Activated CD4-positive, alpha-beta memory T cell treated with anti-CD3 and anti-CD28 coated beads for 36 hours (primary cell): ENCODE results near the gene RGS4. TPM values are rescaled to one million over a fixed set of nuclear protein-coding genes. Genes with fewer than 3 reads are reported as not detected.

Source experiments
- CTCF ChIA-PET: fragments of 350-600 bp; sonication (Branson Sonifier 250); formaldehyde crosslinking; loops from one replicate; lab custom pipeline; 2021; ENCODE audit warnings: antibody characterized with exemption, inconsistent platforms; lab: Charles Lee
- POLR2A ChIA-PET: fragments of 350-600 bp; sonication (Branson Sonifier 250); formaldehyde crosslinking; loops from one replicate; lab custom pipeline; 2021; ENCODE audit warnings: antibody characterized with exemption; lab: Charles Lee
- DNase-seq: peaks from one replicate; pipeline ENCODE4 v3.0.0-alpha.2; 2020
- H3K27ac Mint-ChIP-seq: one replicate; pipeline ENCODE4 v1.8.0; 2021; ENCODE audit warnings: mixed read lengths
- H3K27me3 Mint-ChIP-seq: one replicate; pipeline ENCODE4 v1.8.0; 2021; ENCODE audit warnings: mixed read lengths
- H3K36me3 Mint-ChIP-seq: one replicate; pipeline ENCODE4 v1.8.0; 2021; ENCODE audit warnings: mixed read lengths
- H3K4me1 Mint-ChIP-seq: one replicate; pipeline ENCODE4 v1.8.0; 2021; ENCODE audit warnings: low read depth, mixed read lengths
- H3K4me3 Mint-ChIP-seq: one replicate; pipeline ENCODE4 v1.8.0; 2021; ENCODE audit warnings: mild to moderate bottlenecking, mixed read lengths
- H3K9me3 Mint-ChIP-seq: one replicate; pipeline ENCODE4 v1.8.0; 2021; ENCODE audit warnings: mixed read lengths
- intact Hi-C: fragments of 100-400 bp; cut with micrococcal nuclease; formaldehyde crosslinking; loops from one replicate; pipeline ENCODE4 v1.15.1; 2023
- total RNA-seq, 2 experiments: library from RNA; stranded (reverse); gene quantifications; one replicate each; pipeline ENCODE4 v1.2.3, GENCODE V29; 2021

Gene RGS4
- total RNA-seq, 2 experiments from 2014 or later = not detected

GRCh38 chr1:163050496-163050895, 18.7 kb upstream of the RGS4 start:
- H3K4me3 Mint-ChIP-seq = no peak overlapping the region
- no peak for DNase-seq
- CTCF ChIA-PET = no interaction called here
- H3K27ac Mint-ChIP-seq = no peak overlapping the region
- H3K9me3 Mint-ChIP-seq = no peaks in the 10 kb centered on the region
- POLR2A ChIA-PET = no interaction called here
- intact Hi-C loops = no loop called here
- H3K36me3 Mint-ChIP-seq = no peaks in the 10 kb centered on the region
- H3K27me3 Mint-ChIP-seq = peaks cover 12% of the 10 kb centered on the region
- no peaks in the 10 kb centered on the region for H3K4me1 Mint-ChIP-seq

GRCh38 chr1:163054181-163054591, 15.0 kb upstream of the RGS4 start:
- Mint-ChIP-seq H3K27me3 (peaks cover 8% of the 10 kb centered on the region), H3K9me3 (no peaks in the 10 kb centered on the region), H3K27ac (no peak overlapping the region), H3K4me1 (no peaks in the 10 kb centered on the region), H3K36me3 (no peaks in the 10 kb centered on the region), H3K4me3 (no peak overlapping the region)
- POLR2A ChIA-PET = no interaction called here
- intact Hi-C loops = no loop called here
- CTCF ChIA-PET = no interaction called here
- no peak for DNase-seq

GRCh38 chr1:163055005-163055404, 14.2 kb upstream of the RGS4 start:
- intact Hi-C loops = no loop called here
- no peaks in the 10 kb centered on the region for H3K36me3 Mint-ChIP-seq
- H3K4me3 Mint-ChIP-seq = no peak overlapping the region
- DNase-seq = no peak
- H3K9me3 Mint-ChIP-seq = no peaks in the 10 kb centered on the region
- CTCF ChIA-PET = no interaction called here
- POLR2A ChIA-PET = no interaction called here
- H3K27ac Mint-ChIP-seq = no peak overlapping the region
- peaks cover 6% of the 10 kb centered on the region for H3K27me3 Mint-ChIP-seq
- no peaks in the 10 kb centered on the region for H3K4me1 Mint-ChIP-seq

- Mint-ChIP-seq H3K4me1 (no peaks in the 10 kb centered on the region), H3K36me3 (no peaks in the 10 kb centered on the region), H3K27ac (no peak overlapping the region), H3K9me3 (no peaks in the 10 kb centered on the region), H3K4me3 (no peak overlapping the region), H3K27me3 (peaks cover 6% of the 10 kb centered on the region)
- POLR2A ChIA-PET = no interaction called here
- CTCF ChIA-PET = no interaction called here
- intact Hi-C loops = no loop called here
- DNase-seq = no peak
Observed at GRCh38 chr1:163055531-163055930, 13.6 kb upstream of the RGS4 start.

- CTCF ChIA-PET = no interaction called here
Observed at GRCh38 chr1:163056831-163057230, 12.3 kb upstream of the RGS4 start.

GRCh38 chr1:163060343-163061007, 8.7 kb upstream of the RGS4 start:
- DNase-seq = no peak
- CTCF ChIA-PET = interaction anchor here (0.6 to 1.2 kb wide), 2 partner anchors 11 to 256 kb away, joined by 3 read pairs; no protein-coding TSS in a partner anchor
- POLR2A ChIA-PET = no interaction called here
- Mint-ChIP-seq H3K4me1 (no peaks in the 10 kb centered on the region), H3K4me3 (no peak overlapping the region), H3K36me3 (no peaks in the 10 kb centered on the region), H3K9me3 (no peaks in the 10 kb centered on the region), H3K27me3 (peaks cover 5% of the 10 kb centered on the region), H3K27ac (no peak overlapping the region)
- intact Hi-C loops = no loop called here

More at GRCh38 chr1:163056831-163057230, 12.3 kb upstream of the RGS4 start:
- POLR2A ChIA-PET = no interaction called here
- Mint-ChIP-seq H3K27me3 (peaks cover 6% of the 10 kb centered on the region), H3K36me3 (no peaks in the 10 kb centered on the region), H3K4me3 (no peak overlapping the region), H3K9me3 (no peaks in the 10 kb centered on the region), H3K27ac (no peak overlapping the region), H3K4me1 (no peaks in the 10 kb centered on the region)
- intact Hi-C loops = no loop called here
- DNase-seq = no peak

GRCh38 chr1:163063143-163063542, 6.0 kb upstream of the RGS4 start:
- DNase-seq = no peak
- Mint-ChIP-seq H3K27me3 (peaks cover 5% of the 10 kb centered on the region), H3K4me3 (no peak overlapping the region), H3K27ac (no peak overlapping the region), H3K4me1 (no peaks in the 10 kb centered on the region), H3K9me3 (no peaks in the 10 kb centered on the region), H3K36me3 (no peaks in the 10 kb centered on the region)
- intact Hi-C loops = no loop called here
- ChIA-PET POLR2A (no interaction called here), CTCF (no interaction called here)

- intact Hi-C loops = no loop called here
- Mint-ChIP-seq H3K27ac (no peak overlapping the region), H3K27me3 (peaks cover 5% of the 10 kb centered on the region), H3K36me3 (no peaks in the 10 kb centered on the region), H3K4me3 (no peak overlapping the region), H3K9me3 (no peaks in the 10 kb centered on the region), H3K4me1 (no peaks in the 10 kb centered on the region)
- CTCF ChIA-PET = no interaction called here
- DNase-seq = no peak
- POLR2A ChIA-PET = no interaction called here
Observed at GRCh38 chr1:163063610-163064009, 5.6 kb upstream of the RGS4 start.

GRCh38 chr1:163066168-163066567, 3.0 kb upstream of the RGS4 start:
- intact Hi-C loops = no loop called here
- Mint-ChIP-seq H3K27me3 (peaks cover 16% of the 10 kb centered on the region), H3K9me3 (no peaks in the 10 kb centered on the region), H3K27ac (no peak overlapping the region), H3K36me3 (no peaks in the 10 kb centered on the region), H3K4me1 (no peaks in the 10 kb centered on the region), H3K4me3 (no peak overlapping the region)
- no peak for DNase-seq
- CTCF ChIA-PET = no interaction called here
- POLR2A ChIA-PET = no interaction called here

GRCh38 chr1:163066686-163067085, 2.5 kb upstream of the RGS4 start:
- CTCF ChIA-PET = no interaction called here
- peaks cover 16% of the 10 kb centered on the region for H3K27me3 Mint-ChIP-seq

GRCh38 chr1:163068716-163069115, 445 bp upstream of the RGS4 start:
- H3K27ac Mint-ChIP-seq = no peak overlapping the region
- DNase-seq = no peak
- CTCF ChIA-PET = interaction anchor here (0.5 to 6.5 kb wide), 3 partner anchors 214 to 430 kb away, joined by 3 to 40 read pairs (median 4); no protein-coding TSS in a partner anchor
- no peak overlapping the region for H3K4me3 Mint-ChIP-seq
- no peaks in the 10 kb centered on the region for H3K9me3 Mint-ChIP-seq
- intact Hi-C loops = no loop called here
- POLR2A ChIA-PET = no interaction called here
- no peaks in the 10 kb centered on the region for H3K4me1 Mint-ChIP-seq
- no peaks in the 10 kb centered on the region for H3K36me3 Mint-ChIP-seq
- peaks cover 26% of the 10 kb centered on the region for H3K27me3 Mint-ChIP-seq

More at GRCh38 chr1:163066686-163067085, 2.5 kb upstream of the RGS4 start:
- Mint-ChIP-seq H3K9me3 (no peaks in the 10 kb centered on the region), H3K27ac (no peak overlapping the region), H3K4me1 (no peaks in the 10 kb centered on the region), H3K4me3 (no peak overlapping the region), H3K36me3 (no peaks in the 10 kb centered on the region)
- intact Hi-C loops = no loop called here
- DNase-seq = no peak
- POLR2A ChIA-PET = no interaction called here

- DNase-seq = no peak
- no peak overlapping the region for H3K27ac Mint-ChIP-seq
- H3K9me3 Mint-ChIP-seq = no peaks in the 10 kb centered on the region
- H3K27me3 Mint-ChIP-seq = peaks cover 26% of the 10 kb centered on the region
- H3K36me3 Mint-ChIP-seq = no peaks in the 10 kb centered on the region
- CTCF ChIA-PET = interaction anchor here (1.3 to 6.5 kb wide), 2 partner anchors 215 to 246 kb away, joined by 3 to 40 read pairs; no protein-coding TSS in a partner anchor
- no peaks in the 10 kb centered on the region for H3K4me1 Mint-ChIP-seq
- no peak overlapping the region for H3K4me3 Mint-ChIP-seq
- intact Hi-C loops = loop anchor here (5.0 kb wide), 1 partner anchor 103 kb away; no protein-coding TSS in a partner anchor
- POLR2A ChIA-PET = no interaction called here
Observed at GRCh38 chr1:163069655-163070277, 605 bp downstream of the RGS4 start.
